Measurements from ENCODE around the gene FRG2C.
"Not testable (repeated sequence)": the region's sequence is repeated elsewhere in the genome, so short reads cannot be mapped to it uniquely, and the experiment has no call there.

FRG2C gene

DNA sequence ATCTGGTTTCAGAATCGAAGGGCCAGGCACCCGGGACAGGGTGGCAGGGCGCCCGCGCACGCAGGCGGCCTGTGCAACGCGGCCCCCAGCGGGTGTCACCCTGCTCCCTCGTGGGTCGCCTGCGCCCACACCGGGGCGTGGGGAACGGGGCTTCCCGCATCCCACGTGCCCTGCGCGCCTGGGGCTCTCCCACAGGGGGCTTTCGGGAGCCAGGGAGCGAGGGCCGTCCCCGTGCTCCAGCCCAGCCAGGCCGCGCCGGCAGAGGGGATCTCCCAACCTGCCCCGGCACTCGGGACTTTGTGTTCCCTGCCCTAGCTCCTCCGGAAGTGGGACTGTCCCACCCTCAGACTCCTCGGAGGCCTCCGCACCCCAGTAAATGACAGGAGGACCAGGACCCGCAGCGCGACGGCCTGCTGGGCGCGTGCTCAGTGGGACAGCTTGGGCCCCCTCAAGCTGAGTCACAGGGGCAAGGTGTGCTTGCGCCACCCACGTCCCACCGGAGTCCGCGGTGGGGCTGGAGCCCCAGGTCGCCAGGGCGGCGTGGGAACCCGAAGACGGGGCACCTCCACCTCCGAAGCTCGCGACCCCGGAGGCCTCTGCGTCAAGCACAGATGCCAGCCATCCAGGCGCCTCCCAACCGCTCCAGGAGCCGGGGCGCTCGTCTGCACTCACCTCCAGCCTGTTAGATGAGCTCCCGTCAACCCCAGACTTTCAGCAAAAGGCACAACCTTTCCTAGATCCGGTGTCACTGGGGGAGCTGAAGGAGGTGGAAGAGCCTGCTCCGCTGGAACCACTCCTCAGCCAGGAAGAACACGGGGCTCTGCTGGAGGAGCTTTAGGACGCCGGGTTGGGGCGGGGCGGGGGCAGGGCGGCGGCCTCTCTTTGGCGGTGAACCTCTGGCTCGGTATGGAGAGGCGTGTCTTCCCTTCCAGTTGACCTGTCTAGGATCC is 5.5 kb downstream of the FRG2C start:
- not testable (repeated sequence) for DNase-seq (ENCODE audit: low read depth in 2 of 3, low spot score in 1 of 3)

DNA sequence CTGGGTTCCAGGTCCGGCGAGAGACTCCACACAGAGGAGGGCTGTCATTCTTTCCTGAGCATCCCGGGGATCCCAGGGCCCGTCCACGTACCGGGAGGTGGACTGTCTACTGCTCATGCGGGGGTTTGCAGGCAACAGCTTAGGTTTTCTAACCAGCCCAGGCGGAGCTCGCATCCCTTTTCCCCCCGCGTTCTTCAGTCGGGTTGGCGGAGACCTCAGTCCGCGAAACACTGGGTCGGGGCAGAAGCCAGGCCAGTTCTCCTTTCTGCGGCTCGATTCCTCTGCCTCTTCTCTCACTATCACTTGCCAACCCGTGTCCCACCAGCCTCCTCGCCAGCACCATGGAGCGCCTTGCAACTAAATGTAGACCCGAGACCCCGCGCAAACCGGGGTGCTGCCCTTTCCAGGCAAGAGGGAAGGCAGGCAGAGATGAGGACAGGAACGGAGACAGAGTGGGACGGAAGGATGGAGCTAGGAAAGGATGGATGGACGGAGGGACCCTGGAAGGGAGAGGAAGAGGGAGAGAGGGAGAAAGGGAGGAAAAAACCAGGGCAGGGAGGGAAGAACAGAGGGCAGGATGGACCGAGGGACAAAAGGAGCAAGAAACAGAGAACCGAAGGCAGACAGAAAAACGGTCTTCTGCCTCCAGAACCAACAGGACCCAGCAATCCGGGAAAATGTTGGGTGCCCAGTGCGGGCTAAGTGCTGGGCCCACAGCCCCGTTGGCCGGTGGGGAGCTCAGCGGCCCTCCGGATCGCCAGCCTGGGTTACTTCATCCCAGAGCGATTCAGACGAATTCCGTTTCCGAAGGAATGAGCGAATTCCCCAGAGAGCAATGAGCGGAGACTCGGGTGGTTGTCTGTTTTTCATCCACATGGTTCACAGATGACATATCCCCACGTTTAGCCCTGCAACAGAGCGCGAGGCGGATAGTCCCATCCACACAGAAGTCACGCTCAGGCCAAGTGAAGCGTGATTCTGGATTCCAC is 6.5 kb downstream of the FRG2C start:
- DNase-seq (ENCODE audit: low read depth in 2 of 3, low spot score in 1 of 3): not testable (repeated sequence)

DNA sequence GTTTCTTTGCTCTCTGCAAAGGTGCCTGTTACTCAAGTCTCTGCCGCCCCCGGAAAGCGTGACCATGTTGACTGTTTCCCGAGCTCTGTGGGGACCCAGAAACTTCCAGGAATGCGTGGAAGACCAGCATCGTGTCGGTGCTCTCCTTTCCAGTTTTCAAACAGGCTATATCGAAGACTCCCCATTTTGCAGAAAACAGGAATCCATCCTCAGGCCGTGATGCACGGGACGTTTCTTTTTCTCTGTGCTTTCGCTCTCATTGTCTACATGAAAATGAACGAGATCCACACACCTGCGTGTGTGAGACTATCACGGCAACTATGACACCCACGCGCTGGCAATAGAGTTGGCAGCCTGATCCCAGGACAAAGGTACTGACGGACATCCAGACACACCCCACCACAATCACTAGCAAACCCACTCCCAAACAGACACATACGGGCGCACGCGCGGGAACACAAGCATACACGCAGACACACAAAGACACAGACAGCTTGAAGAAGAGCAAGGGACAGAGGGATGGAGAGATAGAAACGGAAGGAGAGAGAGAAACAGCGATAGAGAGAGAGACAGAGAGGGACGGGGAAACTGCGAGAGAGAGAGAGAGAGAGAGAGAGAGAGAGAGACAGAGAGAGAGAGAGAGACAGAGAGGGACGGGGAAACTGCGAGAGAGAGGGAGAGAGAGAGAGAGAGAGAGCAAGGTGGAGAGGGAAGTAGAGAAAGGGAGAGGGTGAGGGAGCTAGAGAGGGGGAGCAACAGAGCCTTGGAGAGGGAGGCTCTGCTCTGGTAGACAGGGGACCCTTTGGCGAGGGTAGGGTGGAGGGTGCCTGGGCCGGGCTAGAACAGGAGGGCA is 7.4 kb downstream of the FRG2C start:
- not testable (repeated sequence) for DNase-seq (ENCODE audit: low read depth in 2 of 3, low spot score in 1 of 3)

DNA sequence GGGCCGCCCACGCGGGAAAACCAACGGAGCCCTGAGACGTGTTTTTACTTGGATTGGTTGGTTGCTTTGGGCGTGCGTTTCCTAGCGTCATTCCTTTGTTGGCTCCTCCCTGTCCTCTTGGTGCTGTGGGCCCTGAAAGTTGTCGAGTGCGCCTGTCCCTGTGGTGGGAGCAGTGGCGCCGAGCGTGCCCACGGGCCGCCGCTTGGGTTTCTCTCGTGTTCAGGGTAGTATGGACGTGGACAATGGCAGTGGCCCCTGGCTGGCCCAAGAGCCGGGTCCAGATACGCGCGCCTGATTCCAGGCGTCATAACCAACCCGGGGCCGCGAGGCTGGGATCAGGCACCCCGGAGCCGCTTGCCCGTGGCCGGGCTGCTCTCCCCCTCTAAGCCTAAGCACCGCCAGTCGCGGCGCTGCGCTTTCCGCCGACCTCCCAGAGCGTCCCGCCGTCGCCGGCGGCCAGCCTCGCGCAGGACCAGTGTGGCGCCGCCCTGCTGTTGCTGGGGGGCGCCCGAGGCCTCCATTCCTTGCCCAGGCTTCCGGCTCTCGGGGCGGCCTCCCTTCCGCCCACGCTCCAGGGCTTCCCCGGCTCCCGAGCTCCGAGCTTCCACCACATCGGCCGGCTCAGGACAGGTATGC is 8.1 kb downstream of the FRG2C start:
- not testable (repeated sequence) for DNase-seq (ENCODE audit: low read depth in 2 of 3, low spot score in 1 of 3)

DNA sequence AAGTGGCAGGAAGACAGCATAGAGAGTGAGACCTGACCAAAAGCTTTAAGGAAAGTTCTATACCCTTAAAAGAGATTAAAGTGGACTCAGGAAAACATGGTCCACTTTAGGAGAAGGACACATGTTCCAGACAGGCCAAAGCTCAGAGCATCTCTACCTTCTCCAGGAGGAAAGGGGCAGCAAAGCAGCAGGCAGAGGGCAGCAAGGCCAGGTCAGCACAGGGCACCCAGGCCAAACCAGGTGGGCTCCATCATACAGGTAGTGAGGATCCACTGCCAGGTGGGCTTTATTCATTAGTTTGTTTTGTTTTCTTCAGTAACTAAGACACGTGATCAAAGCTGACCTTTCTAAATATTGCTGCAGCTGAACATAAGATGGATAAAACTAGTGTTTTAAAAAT is 19.8 kb downstream of the FRG2C start:
- DNase-seq (ENCODE audit: low read depth in 2 of 3, low spot score in 1 of 3): not testable (repeated sequence)

DNA sequence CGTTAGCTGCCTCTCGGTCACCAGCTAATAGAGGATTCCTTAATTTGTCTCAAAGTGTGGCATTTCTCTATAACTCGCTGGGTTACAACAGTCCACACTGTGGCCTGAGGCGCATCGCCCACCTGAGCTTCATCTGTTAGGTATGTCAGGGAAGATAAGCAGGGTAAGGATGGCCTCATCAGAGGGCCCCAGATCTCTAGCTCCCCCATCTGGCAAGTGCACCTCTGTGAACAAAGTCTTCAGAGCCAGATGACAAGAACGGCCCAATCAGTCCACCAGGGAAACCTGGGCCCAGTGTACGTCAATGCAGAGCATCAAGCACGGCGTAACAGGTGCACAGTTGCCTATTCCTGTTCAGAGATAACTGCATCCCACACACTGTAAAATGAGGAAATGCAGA is 23.2 kb downstream of the FRG2C start:
- no peak for DNase-seq (ENCODE audit: low read depth in 2 of 3, low spot score in 1 of 3)

DNA sequence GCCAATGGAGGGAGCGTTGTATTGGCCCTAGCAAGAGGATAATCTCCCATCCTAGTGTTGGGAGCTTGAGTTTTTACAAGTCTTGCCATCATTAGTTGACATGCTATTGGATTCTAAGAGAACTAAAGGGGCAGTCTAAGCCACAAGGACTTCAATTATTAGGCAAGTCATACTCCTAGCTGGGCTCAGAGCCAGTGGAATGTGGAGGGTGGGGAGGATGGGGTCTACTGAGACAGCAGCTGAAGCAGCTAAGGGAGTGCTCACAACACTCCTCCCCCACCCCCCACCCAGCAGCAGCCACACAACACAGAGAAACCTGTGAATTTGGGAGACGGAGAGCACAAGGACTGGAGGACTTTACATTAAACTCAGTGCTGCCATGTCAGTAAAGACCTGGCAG is 27.9 kb downstream of the FRG2C start:
- DNase-seq (ENCODE audit: low read depth in 2 of 3, low spot score in 1 of 3): no peak

Measured in stimulated activated CD4-positive, alpha-beta T cell treated with anti-CD3 and anti-CD28 coated beads, Interleukin-12 subunit alpha, Interleukin-12 subunit beta, amount 100 ng/mL, for 48 hours (primary cell).